Natural killer cell (primary cell): ENCODE results near the gene ZNF74. TPM values are rescaled to one million over a fixed set of nuclear protein-coding genes. Genes with fewer than 3 reads are reported as not detected.

ENCODE experiments used
- ATAC-seq, 3 donors: fragments of 150-1000 bp in 2 of 3; fragments of 200-7000 bp in 1 of 3; cut with Tn5 transposase; 1 replicate in 1 of 3; 2 replicates in 2 of 3; pipeline ENCODE4 v1.10.0; 2021; ENCODE audit warnings: mild to moderate bottlenecking in 2 of 3, moderate library complexity in 2 of 3
- DNase-seq, 2 donors: peaks; one replicate each; pipeline versions ENCODE4 v3.0.0 to v3.0.0-alpha.2; 2013 to 2021; ENCODE audit warnings: mixed read lengths in 1 of 2
- H3K27ac ChIP-seq: one replicate; pipeline ENCODE4 v1.5.1; 2013; ENCODE audit warnings: mild to moderate bottlenecking, low read length
- H3K27me3 ChIP-seq: one replicate; pipeline ENCODE4 v1.6.1; 2013; ENCODE audit warnings: low read length; ENCODE audit not compliant: control insufficient read depth, insufficient read depth
- H3K36me3 ChIP-seq: one replicate; pipeline ENCODE4 v1.6.1; 2013; ENCODE audit warnings: low read length; ENCODE audit not compliant: control insufficient read depth, insufficient read depth
- H3K4me1 ChIP-seq: one replicate; pipeline ENCODE4 v1.6.1; 2013; ENCODE audit warnings: low read length; ENCODE audit not compliant: control insufficient read depth, insufficient read depth
- H3K4me3 ChIP-seq: one replicate; pipeline ENCODE4 v1.5.1; 2013; ENCODE audit warnings: low read length
- H3K9me3 ChIP-seq: one replicate; pipeline ENCODE4 v1.6.1; 2013; ENCODE audit warnings: low read length; ENCODE audit not compliant: control insufficient read depth, insufficient read depth
- H3K27ac Mint-ChIP-seq, 2 donors: one replicate each; pipeline ENCODE4 v1.8.0; 2022; ENCODE audit warnings: mild to moderate bottlenecking in 2 of 2, mixed read lengths in 2 of 2, moderate library complexity in 1 of 2
- H3K27me3 Mint-ChIP-seq, 2 donors: one replicate each; pipeline ENCODE4 v1.8.0; 2022; ENCODE audit warnings: low read depth in 2 of 2, mixed read lengths in 2 of 2
- H3K36me3 Mint-ChIP-seq: one replicate; pipeline ENCODE4 v1.8.0; 2022; ENCODE audit warnings: mixed read lengths
- H3K4me1 Mint-ChIP-seq, 2 donors: one replicate each; pipeline ENCODE4 v1.8.0; 2022; ENCODE audit warnings: mixed read lengths in 2 of 2
- H3K4me3 Mint-ChIP-seq: one replicate; pipeline ENCODE4 v1.8.0; 2022; ENCODE audit warnings: mild to moderate bottlenecking, moderate library complexity, mixed read lengths
- H3K9me3 Mint-ChIP-seq, 2 donors: one replicate each; pipeline ENCODE4 v1.8.0; 2022; ENCODE audit warnings: mixed read lengths in 2 of 2
- WGBS: methylation state at CpG from one replicate; pipeline ENCODE4 v1.1.7; 2013; ENCODE audit warnings: missing lambda C conversion rate; ENCODE audit not compliant: insufficient coverage; 5-methylcytosine and 5-hydroxymethylcytosine counted together
- intact Hi-C: fragments of 100-400 bp; cut with micrococcal nuclease; formaldehyde crosslinking; loops from one replicate; pipeline ENCODE4 v1.14.2; 2022
- total RNA-seq, 4 donors: library from RNA; stranded (reverse); fragments of 120-200 nt in 1 of 4; gene quantifications; one replicate each; pipeline versions ENCODE4 v1.2.3 to v1.2.4, GENCODE V29; 2013 to 2022
- TF ChIP-seq, protein P1 (sequence below): fragments of 200-600 bp; IDR thresholded peaks from one replicate; pipeline ENCODE4 v1.8.0; 2022; ENCODE audit warnings: antibody characterized with exemption

The ZNF74 gene
- total RNA-seq, 3 donors from 2014 or later (not counting 1 experiment from before 2014, with no cell fraction given), result 7.7 to 18.2 (median 10.4) TPM

DNA sequence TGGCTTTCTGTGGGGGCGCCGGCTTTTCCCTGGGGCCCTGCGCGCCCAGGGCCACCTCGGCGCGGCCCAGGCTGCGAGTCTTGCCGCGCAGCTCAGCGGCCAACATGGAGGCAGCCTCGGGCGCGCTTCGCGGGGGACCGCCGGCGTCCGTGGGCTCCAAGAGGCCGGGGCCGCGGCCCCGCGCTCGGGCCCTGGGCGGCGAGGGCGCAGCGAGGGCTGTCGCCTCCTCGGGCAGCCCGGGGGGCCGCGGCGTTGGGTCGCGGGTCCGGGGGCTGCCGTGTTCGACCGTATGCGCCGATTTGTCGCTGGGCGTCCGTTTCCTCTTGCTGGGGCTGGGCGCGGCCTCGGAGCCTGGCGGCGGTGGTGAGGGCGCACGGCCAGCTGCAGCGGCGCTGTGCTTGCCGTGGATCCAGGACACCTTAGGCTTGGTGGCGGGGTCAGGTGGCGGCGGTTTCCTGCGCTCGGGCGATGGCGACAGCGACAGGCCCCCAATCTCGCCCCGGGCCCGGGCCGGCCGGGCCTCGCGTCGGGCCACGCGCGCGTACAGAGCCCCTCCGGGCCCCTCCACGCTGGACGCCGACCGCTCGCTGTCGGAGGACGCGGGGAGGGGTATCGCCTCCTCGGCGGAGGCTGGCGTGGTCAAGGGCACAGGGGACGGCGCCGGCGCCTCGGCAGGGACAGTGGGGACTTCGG lies 31.8 kb downstream of the ZNF74 start:
- ATAC-seq, result no peak
- H3K9me3 Mint-ChIP-seq, result no peaks in the 10 kb centered on the region
- Histone ChIP-seq H3K4me3 (no peak overlapping the region), H3K9me3 (no peaks in the 10 kb centered on the region), H3K27me3 (peaks cover 35% of the 10 kb centered on the region), H3K4me1 (peaks cover 20% of the 10 kb centered on the region), H3K27ac (no peak overlapping the region), H3K36me3 (no peaks in the 10 kb centered on the region)
- intact Hi-C loops, result loop anchor here (10.0 kb wide), 1 partner anchor 139 kb away; no protein-coding TSS in a partner anchor
- H3K27ac Mint-ChIP-seq, result no peak overlapping the region
- DNase-seq, result no peak
- peaks cover 5 to 25% of the 10 kb centered on the region in 2 donors for H3K4me1 Mint-ChIP-seq
- no peak overlapping the region for H3K4me3 Mint-ChIP-seq
- H3K27me3 Mint-ChIP-seq, result peaks cover 6 to 17% of the 10 kb centered on the region in 2 donors
- TF ChIP-seq, protein P1, sequence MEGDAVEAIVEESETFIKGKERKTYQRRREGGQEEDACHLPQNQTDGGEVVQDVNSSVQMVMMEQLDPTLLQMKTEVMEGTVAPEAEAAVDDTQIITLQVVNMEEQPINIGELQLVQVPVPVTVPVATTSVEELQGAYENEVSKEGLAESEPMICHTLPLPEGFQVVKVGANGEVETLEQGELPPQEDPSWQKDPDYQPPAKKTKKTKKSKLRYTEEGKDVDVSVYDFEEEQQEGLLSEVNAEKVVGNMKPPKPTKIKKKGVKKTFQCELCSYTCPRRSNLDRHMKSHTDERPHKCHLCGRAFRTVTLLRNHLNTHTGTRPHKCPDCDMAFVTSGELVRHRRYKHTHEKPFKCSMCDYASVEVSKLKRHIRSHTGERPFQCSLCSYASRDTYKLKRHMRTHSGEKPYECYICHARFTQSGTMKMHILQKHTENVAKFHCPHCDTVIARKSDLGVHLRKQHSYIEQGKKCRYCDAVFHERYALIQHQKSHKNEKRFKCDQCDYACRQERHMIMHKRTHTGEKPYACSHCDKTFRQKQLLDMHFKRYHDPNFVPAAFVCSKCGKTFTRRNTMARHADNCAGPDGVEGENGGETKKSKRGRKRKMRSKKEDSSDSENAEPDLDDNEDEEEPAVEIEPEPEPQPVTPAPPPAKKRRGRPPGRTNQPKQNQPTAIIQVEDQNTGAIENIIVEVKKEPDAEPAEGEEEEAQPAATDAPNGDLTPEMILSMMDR, result no peak
- no peaks in the 10 kb centered on the region for H3K36me3 Mint-ChIP-seq
- 9% methylated on average over 96 of the region's 96 CpGs for WGBS

DNA sequence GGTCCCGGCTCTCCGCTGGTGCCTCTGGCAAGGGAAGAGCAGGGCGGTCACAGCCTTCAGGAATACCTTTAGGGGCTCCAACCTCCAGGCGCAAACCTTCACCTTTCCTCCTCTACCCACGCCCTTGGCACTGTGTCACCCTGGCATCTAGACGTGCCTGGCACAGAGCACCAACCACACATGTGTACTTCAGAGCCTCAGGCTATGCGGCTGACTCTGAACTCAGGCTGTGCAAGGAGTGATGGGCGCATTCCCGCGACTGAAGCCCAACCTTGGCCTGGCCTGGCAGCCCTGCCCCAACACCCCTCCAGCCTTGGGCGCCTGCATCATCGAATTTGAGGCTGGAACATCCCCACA lies 32.3 kb downstream of the ZNF74 start:
- intact Hi-C loops, result loop anchor here (10.0 kb wide), 1 partner anchor 139 kb away; no protein-coding TSS in a partner anchor
- H3K9me3 Mint-ChIP-seq, result no peaks in the 10 kb centered on the region
- TF ChIP-seq, protein P1, result no peak
- Histone ChIP-seq H3K4me3 (no peak overlapping the region), H3K27ac (no peak overlapping the region), H3K27me3 (peaks cover 35% of the 10 kb centered on the region), H3K4me1 (peaks cover 25% of the 10 kb centered on the region), H3K36me3 (no peaks in the 10 kb centered on the region), H3K9me3 (no peaks in the 10 kb centered on the region)
- DNase-seq, result no peak
- H3K4me1 Mint-ChIP-seq, result peaks cover 5 to 29% of the 10 kb centered on the region in 2 donors
- peak overlapping the region; percentile 4 for H3K4me3 Mint-ChIP-seq
- no peak for ATAC-seq
- no peak overlapping the region for H3K27ac Mint-ChIP-seq
- whole genome bisulfite sequencing, result 86% methylated on average over 12 of the region's 12 CpGs
- no peaks in the 10 kb centered on the region for H3K36me3 Mint-ChIP-seq
- H3K27me3 Mint-ChIP-seq, result peaks cover 6 to 17% of the 10 kb centered on the region in 2 donors

DNA sequence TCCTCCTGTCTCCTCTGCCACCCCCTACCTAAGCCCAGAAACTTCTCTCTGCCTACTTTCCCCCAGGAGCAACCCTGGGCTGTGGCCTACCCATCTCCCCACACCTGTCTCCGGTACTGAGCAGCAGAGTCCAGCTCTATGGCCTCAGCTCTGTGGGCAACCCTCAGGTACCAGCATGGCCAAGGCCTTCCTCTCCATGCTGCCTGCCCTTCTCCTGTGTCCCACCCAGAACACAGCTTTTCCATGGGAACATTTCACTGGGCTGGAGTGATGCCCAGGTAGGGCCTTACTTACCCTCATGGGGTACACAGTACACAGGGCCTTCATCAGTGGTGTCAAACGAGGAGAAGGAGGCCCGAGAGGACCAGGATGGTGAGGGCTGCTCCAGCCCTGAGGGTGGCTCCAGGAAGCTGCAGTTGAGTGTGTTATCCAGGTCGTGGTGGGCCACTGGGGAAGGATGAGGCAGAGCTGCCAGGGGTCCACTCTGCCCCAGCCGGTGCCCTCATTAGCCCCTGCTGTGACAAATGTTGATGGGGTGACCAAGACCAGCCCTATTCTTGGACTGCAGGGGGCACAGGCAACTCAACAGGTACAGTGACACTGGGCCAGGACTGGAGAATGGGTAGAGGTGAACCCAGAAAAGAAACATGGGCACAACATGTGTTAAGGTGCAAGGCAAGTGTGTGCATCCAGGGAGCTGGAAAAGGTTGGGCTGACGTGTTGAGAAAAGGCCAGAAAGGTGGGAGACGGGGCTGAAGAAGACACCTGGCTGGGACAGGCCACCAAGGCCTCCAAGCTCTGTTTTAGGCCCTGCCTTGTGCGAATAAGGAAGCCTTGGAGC lies 33.4 kb downstream of the ZNF74 start:
- Mint-ChIP-seq H3K27me3 (peaks cover 6 to 22% of the 10 kb centered on the region in 2 donors), H3K27ac (no peak overlapping the region), H3K4me1 (peaks cover 5 to 35% of the 10 kb centered on the region in 2 donors), H3K36me3 (no peaks in the 10 kb centered on the region), H3K9me3 (no peaks in the 10 kb centered on the region), H3K4me3 (peak overlapping the region; percentile 17)
- intact Hi-C loops, result loop anchor here (10.0 kb wide), 1 partner anchor 137 kb away; no protein-coding TSS in a partner anchor
- WGBS, result 91% methylated on average over 8 of the region's 8 CpGs
- Histone ChIP-seq H3K36me3 (no peaks in the 10 kb centered on the region), H3K27me3 (peaks cover 43% of the 10 kb centered on the region), H3K9me3 (no peaks in the 10 kb centered on the region), H3K4me1 (peaks cover 33% of the 10 kb centered on the region), H3K4me3 (no peak overlapping the region), H3K27ac (no peak overlapping the region)
- ATAC-seq (no peak), DNase-seq (no peak)
- TF ChIP-seq, protein P1, result no peak
